Measurements from ENCODE around the gene SERINC4. TPM values are rescaled to one million over a fixed set of nuclear protein-coding genes. Genes with fewer than 3 reads are reported as not detected.
"Not testable (repeated sequence)": the region's sequence is repeated elsewhere in the genome, so short reads cannot be mapped to it uniquely, and the experiment has no call there.

Gene SERINC4
- total RNA-seq, 1 donor from 2014 or later, result not detected

GRCh38 chr15:43749690-43750345 lies 50.2 kb downstream of the SERINC4 start:
- no peaks in the 10 kb centered on the region for H3K9me3 ChIP-seq
- no peak for DNase-seq (ENCODE audit: low spot score in 2 of 2)
- peaks cover 10 to 21% of the 10 kb centered on the region in 2 donors for H3K36me3 ChIP-seq
- H3K27me3 ChIP-seq, result no peaks in the 10 kb centered on the region
- intact Hi-C loops (cut with DNase I), result no loop called here
- peaks cover 3 to 14% of the 10 kb centered on the region in 2 donors for H3K4me1 ChIP-seq
- no peak overlapping the region for H3K27ac ChIP-seq
- no peak for TF ChIP-seq CTCF (IDR thresholded peaks at IDR 0.05)
- H3K4me3 ChIP-seq, result peak overlapping the region in 1 of 2 donors; percentile 0

GRCh38 chr15:43748376-43748775 lies 51.6 kb downstream of the SERINC4 start:
- Histone ChIP-seq H3K27ac (no peak overlapping the region), H3K4me1 (peaks cover 3 to 14% of the 10 kb centered on the region in 2 donors)
- intact Hi-C loops (cut with DNase I), result no loop called here

GRCh38 chr15:43746903-43747309 lies 53.1 kb downstream of the SERINC4 start:
- peak overlapping the region; percentile 85 to 88 for H3K4me3 ChIP-seq
- intact Hi-C loops (cut with DNase I), result loop anchor here (1.0 kb wide), 1 partner anchor 45 kb away; the partner anchor contains the start of gene SERF2
- H3K4me1 ChIP-seq, result peaks cover 3 to 14% of the 10 kb centered on the region in 2 donors
- peak overlapping the region; percentile 95 to 99 for H3K27ac ChIP-seq
- not testable (repeated sequence) for H3K36me3 ChIP-seq; DNase-seq (ENCODE audit: low spot score in 2 of 2); H3K9me3 ChIP-seq; H3K27me3 ChIP-seq

More at GRCh38 chr15:43748376-43748775, 51.6 kb downstream of the SERINC4 start:
- no peaks in the 10 kb centered on the region for H3K27me3 ChIP-seq
- peaks cover 0 to 9% of the 10 kb centered on the region in 2 donors for H3K36me3 ChIP-seq
- peak overlapping the region in 1 of 2 donors; percentile 85 for H3K4me3 ChIP-seq
- DNase-seq (ENCODE audit: low spot score in 2 of 2), result no peak
- H3K9me3 ChIP-seq, result no peaks in the 10 kb centered on the region
- no peak for TF ChIP-seq CTCF (IDR thresholded peaks at IDR 0.05)

DNA sequence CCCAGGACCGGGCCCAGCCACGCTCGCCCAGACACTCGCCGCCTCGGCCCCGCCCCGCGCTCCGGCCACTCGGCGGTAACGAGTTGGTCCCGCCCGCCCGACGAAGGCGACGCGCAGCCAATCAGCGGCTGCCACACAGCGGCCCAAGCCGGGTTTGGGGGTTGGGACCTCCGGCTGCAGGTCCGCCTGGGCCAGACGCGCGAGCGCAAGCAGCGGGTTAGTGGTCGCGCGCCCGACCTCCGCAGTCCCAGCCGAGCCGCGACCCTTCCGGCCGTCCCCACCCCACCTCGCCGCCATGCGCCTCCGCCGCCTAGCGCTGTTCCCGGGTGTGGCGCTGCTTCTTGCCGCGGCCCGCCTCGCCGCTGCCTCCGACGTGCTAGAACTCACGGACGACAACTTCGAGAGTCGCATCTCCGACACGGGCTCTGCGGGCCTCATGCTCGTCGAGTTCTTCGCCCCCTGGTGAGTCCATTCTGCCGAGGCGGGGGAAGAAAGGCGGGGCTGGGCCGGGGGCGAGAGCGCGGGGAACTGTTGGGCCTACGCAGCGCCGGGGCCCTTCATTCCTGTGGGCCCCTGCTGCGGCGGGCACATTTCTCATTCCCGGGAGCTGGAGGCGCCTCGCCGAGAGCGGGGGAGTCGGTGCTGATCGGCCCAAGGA lies 53.6 kb downstream of the SERINC4 start, which contains the start of gene PDIA3:
PDIA3 (plus strand) TSS at position 194 of the 658 bp plus-strand sequence; CDS start at position 296, 102 bp downstream.
- intact Hi-C loops (cut with DNase I), result loop anchor here (1.0 kb wide), 1 partner anchor 46 kb away; the partner anchor contains the start of gene SERF2
- TF ChIP-seq CTCF (IDR thresholded peaks at IDR 0.05), result peak in 2 of 3 experiments; percentile 6 to 19
- H3K27me3 ChIP-seq, result not testable (repeated sequence)

More for the DNA sequence above, 53.6 kb downstream of the SERINC4 start, which contains the start of gene PDIA3:
- peak; percentile 65 to 95 for DNase-seq (ENCODE audit: low spot score in 2 of 2)
- not testable (repeated sequence) for H3K9me3 ChIP-seq, H3K36me3 ChIP-seq
- peaks cover 3 to 12% of the 10 kb centered on the region in 2 donors for H3K4me1 ChIP-seq
- peak within 1 kb of the TSS; percentile 95 to 99 for H3K27ac ChIP-seq
- H3K4me3 ChIP-seq, result peak within 1 kb of the TSS; percentile 85 to 88

Other genes with a start within 250 kb of the SERINC4 start
- gene PPIP5K1, start 210.0 kb downstream of the SERINC4 start, total RNA-seq, result 99.2 TPM
- not detected for gene CKMT1B, start 206.2 kb downstream of the SERINC4 start, total RNA-seq
- not detected for gene STRC, start 181.4 kb downstream of the SERINC4 start, total RNA-seq
- 1.4 TPM for gene CATSPER2, start 151.4 kb downstream of the SERINC4 start, total RNA-seq
- gene CKMT1A, start 106.4 kb downstream of the SERINC4 start, total RNA-seq, result not detected
- gene PDIA3, start 53.8 kb downstream of the SERINC4 start, total RNA-seq, result 89.1 TPM
- 39.5 TPM for gene ELL3, start 23.3 kb downstream of the SERINC4 start, total RNA-seq
- 733 TPM for gene SERF2, start 7.9 kb downstream of the SERINC4 start, total RNA-seq
- gene HYPK, start 379 bp upstream of the SERINC4 start, total RNA-seq, result 20.2 TPM
- gene MFAP1, start 24.5 kb upstream of the SERINC4 start, total RNA-seq, result 14.8 TPM
- 5.2 TPM for gene WDR76, start 26.8 kb upstream of the SERINC4 start, total RNA-seq

Measured in ascending aorta (tissue), 2 donors.